A673 (cell line): ENCODE results near the gene DFFB. TPM values are rescaled to one million over a fixed set of nuclear protein-coding genes. Genes with fewer than 3 reads are reported as not detected.

Source experiments
- BruUV-seq: library from RNA; stranded (reverse); fragments of 400-500 nt; replicated peaks from 2 replicates; lab custom pipeline; 2021; lab: Mats Ljungman, UMichigan
- CTCF ChIA-PET: fragments of 300-600 bp; sonication (Branson Sonifier 250); formaldehyde crosslinking; loops from one replicate; lab custom pipeline; 2022; ENCODE audit warnings: antibody characterized with exemption; lab: Charles Lee
- POLR2A ChIA-PET: fragments of 300-600 bp; sonication (Branson Sonifier 250); formaldehyde crosslinking; loops from one replicate; lab custom pipeline; 2022; ENCODE audit warnings: antibody characterized with exemption; ENCODE audit not compliant: low non-redundant PET; lab: Charles Lee
- DNase-seq: peaks from one replicate; pipeline ENCODE4 v3.0.0-alpha.2; 2015; ENCODE audit warnings: low spot score
- H3K27ac ChIP-seq: fragments of 200-600 bp; sonication (generic); 2 replicates; pipeline ENCODE4 v1.5.1; 2016; ENCODE audit warnings: mixed run types, low read depth, mild to moderate bottlenecking, mixed read lengths, antibody characterized with exemption, low read length; ENCODE audit not compliant: poor library complexity, severe bottlenecking
- H3K27me3 ChIP-seq: fragments of 200-600 bp; sonication (generic); replicated peaks from 2 replicates; pipeline ENCODE4 v1.6.1; 2017; ENCODE audit warnings: mixed run types, low read depth, mild to moderate bottlenecking, mixed read lengths, antibody characterized with exemption, low read length; ENCODE audit not compliant: insufficient read depth, poor library complexity
- H3K36me3 ChIP-seq: fragments of 200-600 bp; sonication (generic); 2 replicates; pipeline ENCODE4 v1.6.1; 2016; ENCODE audit warnings: mixed run types, mild to moderate bottlenecking, mixed read lengths, antibody characterized with exemption, low read length; ENCODE audit not compliant: insufficient read depth, poor library complexity, severe bottlenecking
- H3K4me1 ChIP-seq: fragments of 200-600 bp; sonication (generic); 2 replicates; pipeline ENCODE4 v1.6.1; 2017; ENCODE audit warnings: mixed run types, mild to moderate bottlenecking, mixed read lengths, antibody characterized with exemption, low read length; ENCODE audit not compliant: insufficient read depth, poor library complexity, severe bottlenecking
- H3K4me3 ChIP-seq: fragments of 200-600 bp; sonication (generic); 2 replicates; pipeline ENCODE4 v1.5.1; 2016; ENCODE audit warnings: low read depth, mixed run types, mild to moderate bottlenecking, mixed read lengths, low read length; ENCODE audit not compliant: poor library complexity, severe bottlenecking
- H3K9me3 ChIP-seq: fragments of 200-600 bp; sonication (generic); 2 replicates; pipeline ENCODE4 v1.6.1; 2016; ENCODE audit warnings: mixed run types, low read depth, mild to moderate bottlenecking, mixed read lengths, antibody characterized with exemption, low read length; ENCODE audit not compliant: poor library complexity, severe bottlenecking
- EZH2 ChIP-seq: fragments of 200-600 bp; sonication (generic); IDR thresholded peaks from 2 replicates; pipeline ENCODE4 v1.6.1; 2017; ENCODE audit warnings: borderline replicate concordance, low read depth, mild to moderate bottlenecking, mixed read lengths, antibody characterized with exemption, low read length; ENCODE audit not compliant: poor library complexity, severe bottlenecking
- intact Hi-C: fragments of 100-400 bp; cut with micrococcal nuclease; formaldehyde crosslinking; loops from one replicate; pipeline ENCODE4 v1.10.0; 2022; ENCODE audit not compliant: unreplicated experiment
- total RNA-seq: library from RNA; stranded (reverse); gene quantifications from 2 replicates; pipeline ENCODE4 v1.2.3, GENCODE V29; 2021
- TF ChIP-seq, protein P1 (sequence below): fragments of 300-800, 200-600 bp; sonication (generic); conservative IDR thresholded peaks from 2 replicates; pipeline ENCODE4 v1.5.1; 2017; ENCODE audit warnings: low read depth, mild to moderate bottlenecking, antibody characterized with exemption, low read length, moderate library complexity, mixed read lengths

The DFFB gene
- total RNA-seq, 1 experiment from 2014 or later, result 8.9 TPM

GRCh38 chr1:3857791-3858129 is 484 bp downstream of the DFFB start:
- POLR2A ChIA-PET, result no interaction called here
- H3K27ac ChIP-seq, result no peak overlapping the region
- BruUV-seq, result no TSS peak
- CTCF ChIA-PET, result interaction anchor here (0.6 kb wide), 1 partner anchor 1888 kb away, joined by 4 read pairs; no protein-coding TSS in a partner anchor
- no peaks in the 10 kb centered on the region for H3K36me3 ChIP-seq
- intact Hi-C loops, result no loop called here
- H3K27me3 ChIP-seq, result no peaks in the 10 kb centered on the region
- peak overlapping the region; percentile 54 for H3K4me3 ChIP-seq
- H3K4me1 ChIP-seq, result peaks cover 5% of the 10 kb centered on the region
- no peaks in the 10 kb centered on the region for H3K9me3 ChIP-seq
- TF ChIP-seq, protein P1, sequence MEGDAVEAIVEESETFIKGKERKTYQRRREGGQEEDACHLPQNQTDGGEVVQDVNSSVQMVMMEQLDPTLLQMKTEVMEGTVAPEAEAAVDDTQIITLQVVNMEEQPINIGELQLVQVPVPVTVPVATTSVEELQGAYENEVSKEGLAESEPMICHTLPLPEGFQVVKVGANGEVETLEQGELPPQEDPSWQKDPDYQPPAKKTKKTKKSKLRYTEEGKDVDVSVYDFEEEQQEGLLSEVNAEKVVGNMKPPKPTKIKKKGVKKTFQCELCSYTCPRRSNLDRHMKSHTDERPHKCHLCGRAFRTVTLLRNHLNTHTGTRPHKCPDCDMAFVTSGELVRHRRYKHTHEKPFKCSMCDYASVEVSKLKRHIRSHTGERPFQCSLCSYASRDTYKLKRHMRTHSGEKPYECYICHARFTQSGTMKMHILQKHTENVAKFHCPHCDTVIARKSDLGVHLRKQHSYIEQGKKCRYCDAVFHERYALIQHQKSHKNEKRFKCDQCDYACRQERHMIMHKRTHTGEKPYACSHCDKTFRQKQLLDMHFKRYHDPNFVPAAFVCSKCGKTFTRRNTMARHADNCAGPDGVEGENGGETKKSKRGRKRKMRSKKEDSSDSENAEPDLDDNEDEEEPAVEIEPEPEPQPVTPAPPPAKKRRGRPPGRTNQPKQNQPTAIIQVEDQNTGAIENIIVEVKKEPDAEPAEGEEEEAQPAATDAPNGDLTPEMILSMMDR, result no peak
- no peak for DNase-seq

GRCh38 chr1:3858231-3858981 is 1.1 kb downstream of the DFFB start:
- DNase-seq, result peak; percentile 61
- intact Hi-C loops, result no loop called here
- POLR2A ChIA-PET, result no interaction called here

GRCh38 chr1:3863231-3863935 is 6.1 kb downstream of the DFFB start:
- intact Hi-C loops, result no loop called here

More at GRCh38 chr1:3858231-3858981, 1.1 kb downstream of the DFFB start:
- no peaks in the 10 kb centered on the region for H3K27me3 ChIP-seq
- no peak overlapping the region for H3K27ac ChIP-seq
- peak overlapping the region; percentile 54 for H3K4me3 ChIP-seq
- no peaks in the 10 kb centered on the region for H3K9me3 ChIP-seq
- CTCF ChIA-PET, result interaction anchor here (0.6 to 0.8 kb wide), 2 partner anchors 11 to 1887 kb away, joined by 3 to 4 read pairs; no protein-coding TSS in a partner anchor
- TF ChIP-seq EZH2, result no peak
- TF ChIP-seq, protein P1, result peak; percentile 41
- H3K4me1 ChIP-seq, result peaks cover 5% of the 10 kb centered on the region
- no peaks in the 10 kb centered on the region for H3K36me3 ChIP-seq
- BruUV-seq, result no TSS peak

More at GRCh38 chr1:3863231-3863935, 6.1 kb downstream of the DFFB start:
- H3K36me3 ChIP-seq, result no peaks in the 10 kb centered on the region
- ChIA-PET POLR2A (no interaction called here), CTCF (no interaction called here)
- H3K4me1 ChIP-seq, result no peaks in the 10 kb centered on the region
- no peak overlapping the region for H3K27ac ChIP-seq
- no TSS peak for BruUV-seq
- TF ChIP-seq, protein P1, result no peak
- no peak for TF ChIP-seq EZH2
- H3K27me3 ChIP-seq, result no peaks in the 10 kb centered on the region
- H3K4me3 ChIP-seq, result no peak overlapping the region
- DNase-seq, result no peak
- H3K9me3 ChIP-seq, result no peaks in the 10 kb centered on the region
